A673 (cell line): ENCODE data around the gene AHCYL2. TPM values are rescaled to one million over a fixed set of nuclear protein-coding genes. Genes with fewer than 3 reads are reported as not detected.

Experiments
- BruUV-seq: library from RNA; stranded (reverse); fragments of 400-500 nt; replicated peaks from 2 replicates; lab custom pipeline; 2021; lab: Mats Ljungman, UMichigan
- CTCF ChIA-PET: fragments of 300-600 bp; sonication (Branson Sonifier 250); formaldehyde crosslinking; loops from one replicate; lab custom pipeline; 2022; ENCODE audit warnings: antibody characterized with exemption; lab: Charles Lee
- POLR2A ChIA-PET: fragments of 300-600 bp; sonication (Branson Sonifier 250); formaldehyde crosslinking; loops from one replicate; lab custom pipeline; 2022; ENCODE audit warnings: antibody characterized with exemption; ENCODE audit not compliant: low non-redundant PET; lab: Charles Lee
- DNase-seq: peaks from one replicate; pipeline ENCODE4 v3.0.0-alpha.2; 2015; ENCODE audit warnings: low spot score
- H3K27ac ChIP-seq: fragments of 200-600 bp; sonication (generic); 2 replicates; pipeline ENCODE4 v1.5.1; 2016; ENCODE audit warnings: mixed run types, low read depth, mild to moderate bottlenecking, mixed read lengths, antibody characterized with exemption, low read length; ENCODE audit not compliant: poor library complexity, severe bottlenecking
- H3K27me3 ChIP-seq: fragments of 200-600 bp; sonication (generic); replicated peaks from 2 replicates; pipeline ENCODE4 v1.6.1; 2017; ENCODE audit warnings: mixed run types, low read depth, mild to moderate bottlenecking, mixed read lengths, antibody characterized with exemption, low read length; ENCODE audit not compliant: insufficient read depth, poor library complexity
- H3K36me3 ChIP-seq: fragments of 200-600 bp; sonication (generic); 2 replicates; pipeline ENCODE4 v1.6.1; 2016; ENCODE audit warnings: mixed run types, mild to moderate bottlenecking, mixed read lengths, antibody characterized with exemption, low read length; ENCODE audit not compliant: insufficient read depth, poor library complexity, severe bottlenecking
- H3K4me1 ChIP-seq: fragments of 200-600 bp; sonication (generic); 2 replicates; pipeline ENCODE4 v1.6.1; 2017; ENCODE audit warnings: mixed run types, mild to moderate bottlenecking, mixed read lengths, antibody characterized with exemption, low read length; ENCODE audit not compliant: insufficient read depth, poor library complexity, severe bottlenecking
- H3K4me3 ChIP-seq: fragments of 200-600 bp; sonication (generic); 2 replicates; pipeline ENCODE4 v1.5.1; 2016; ENCODE audit warnings: low read depth, mixed run types, mild to moderate bottlenecking, mixed read lengths, low read length; ENCODE audit not compliant: poor library complexity, severe bottlenecking
- H3K9me3 ChIP-seq: fragments of 200-600 bp; sonication (generic); 2 replicates; pipeline ENCODE4 v1.6.1; 2016; ENCODE audit warnings: mixed run types, low read depth, mild to moderate bottlenecking, mixed read lengths, antibody characterized with exemption, low read length; ENCODE audit not compliant: poor library complexity, severe bottlenecking
- EZH2 ChIP-seq: fragments of 200-600 bp; sonication (generic); IDR thresholded peaks from 2 replicates; pipeline ENCODE4 v1.6.1; 2017; ENCODE audit warnings: borderline replicate concordance, low read depth, mild to moderate bottlenecking, mixed read lengths, antibody characterized with exemption, low read length; ENCODE audit not compliant: poor library complexity, severe bottlenecking
- intact Hi-C: fragments of 100-400 bp; cut with micrococcal nuclease; formaldehyde crosslinking; loops from one replicate; pipeline ENCODE4 v1.10.0; 2022; ENCODE audit not compliant: unreplicated experiment
- total RNA-seq: library from RNA; stranded (reverse); gene quantifications from 2 replicates; pipeline ENCODE4 v1.2.3, GENCODE V29; 2021
- TF ChIP-seq, protein P1 (sequence below): fragments of 300-800, 200-600 bp; sonication (generic); conservative IDR thresholded peaks from 2 replicates; pipeline ENCODE4 v1.5.1; 2017; ENCODE audit warnings: low read depth, mild to moderate bottlenecking, antibody characterized with exemption, low read length, moderate library complexity, mixed read lengths

The AHCYL2 gene
- total RNA-seq, 1 experiment from 2014 or later: 35.2 TPM

GRCh38 chr7:129271500-129272355 is 46.9 kb downstream of the AHCYL2 start:
- ChIA-PET POLR2A (no interaction called here), CTCF (interaction anchor here (1.0 to 1.3 kb wide), 3 partner anchors 23 to 53 kb away, joined by 3 to 10 read pairs (median 3); partner anchors contain the start of gene AHCYL2)
- Histone ChIP-seq H3K4me1 (peaks cover 7% of the 10 kb centered on the region), H3K4me3 (no peak overlapping the region), H3K27ac (no peak overlapping the region), H3K27me3 (no peaks in the 10 kb centered on the region), H3K9me3 (peaks cover 7% of the 10 kb centered on the region), H3K36me3 (no peaks in the 10 kb centered on the region)
- TF ChIP-seq EZH2: no peak
- TF ChIP-seq, protein P1, sequence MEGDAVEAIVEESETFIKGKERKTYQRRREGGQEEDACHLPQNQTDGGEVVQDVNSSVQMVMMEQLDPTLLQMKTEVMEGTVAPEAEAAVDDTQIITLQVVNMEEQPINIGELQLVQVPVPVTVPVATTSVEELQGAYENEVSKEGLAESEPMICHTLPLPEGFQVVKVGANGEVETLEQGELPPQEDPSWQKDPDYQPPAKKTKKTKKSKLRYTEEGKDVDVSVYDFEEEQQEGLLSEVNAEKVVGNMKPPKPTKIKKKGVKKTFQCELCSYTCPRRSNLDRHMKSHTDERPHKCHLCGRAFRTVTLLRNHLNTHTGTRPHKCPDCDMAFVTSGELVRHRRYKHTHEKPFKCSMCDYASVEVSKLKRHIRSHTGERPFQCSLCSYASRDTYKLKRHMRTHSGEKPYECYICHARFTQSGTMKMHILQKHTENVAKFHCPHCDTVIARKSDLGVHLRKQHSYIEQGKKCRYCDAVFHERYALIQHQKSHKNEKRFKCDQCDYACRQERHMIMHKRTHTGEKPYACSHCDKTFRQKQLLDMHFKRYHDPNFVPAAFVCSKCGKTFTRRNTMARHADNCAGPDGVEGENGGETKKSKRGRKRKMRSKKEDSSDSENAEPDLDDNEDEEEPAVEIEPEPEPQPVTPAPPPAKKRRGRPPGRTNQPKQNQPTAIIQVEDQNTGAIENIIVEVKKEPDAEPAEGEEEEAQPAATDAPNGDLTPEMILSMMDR: peak; percentile 84
- intact Hi-C loops: loop anchor here (1.0 kb wide), 2 partner anchors 47 to 53 kb away; no protein-coding TSS in a partner anchor
- no TSS peak for BruUV-seq
- DNase-seq: peak; percentile 88

GRCh38 chr7:129273936-129274335 is 49.1 kb downstream of the AHCYL2 start:
- Histone ChIP-seq H3K27ac (no peak overlapping the region), H3K9me3 (peaks cover 7% of the 10 kb centered on the region), H3K4me1 (peaks cover 7% of the 10 kb centered on the region), H3K4me3 (no peak overlapping the region), H3K27me3 (no peaks in the 10 kb centered on the region), H3K36me3 (no peaks in the 10 kb centered on the region)
- no peak for TF ChIP-seq EZH2
- TF ChIP-seq, protein P1: no peak
- DNase-seq: no peak
- intact Hi-C loops: no loop called here
- POLR2A ChIA-PET: no interaction called here
- CTCF ChIA-PET: no interaction called here
- BruUV-seq: no TSS peak

DNA sequence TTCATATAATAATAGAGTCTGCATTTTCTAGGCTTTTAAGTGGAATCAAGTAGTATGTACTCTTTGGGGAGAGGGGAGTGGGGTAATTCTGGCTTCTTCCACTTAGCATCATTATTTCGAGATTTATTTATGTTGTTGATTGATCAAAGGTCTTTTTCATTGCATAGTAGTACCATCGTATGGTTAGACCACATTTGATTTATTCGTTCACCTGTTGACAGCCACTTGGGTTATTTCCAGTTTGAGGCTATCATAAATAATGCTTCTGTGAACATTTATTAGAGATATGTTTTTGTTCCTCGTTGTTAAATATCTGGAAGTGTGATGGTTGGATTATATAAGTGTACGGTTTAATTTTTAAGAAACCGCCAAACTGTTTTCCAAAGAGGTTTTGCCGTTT is 52.8 kb downstream of the AHCYL2 start:
- CTCF ChIA-PET: no interaction called here
- no peak for TF ChIP-seq EZH2
- TF ChIP-seq, protein P1: no peak
- no peak overlapping the region for H3K4me3 ChIP-seq
- no peak overlapping the region for H3K27ac ChIP-seq
- no peak for DNase-seq
- BruUV-seq: no TSS peak
- H3K36me3 ChIP-seq: no peaks in the 10 kb centered on the region
- H3K9me3 ChIP-seq: peaks cover 7% of the 10 kb centered on the region
- no peaks in the 10 kb centered on the region for H3K4me1 ChIP-seq
- POLR2A ChIA-PET: no interaction called here
- H3K27me3 ChIP-seq: no peaks in the 10 kb centered on the region
- intact Hi-C loops: no loop called here
